Esophagus squamous epithelium (tissue), 5 donors: ENCODE results near the gene UBE2E1. TPM values are rescaled to one million over a fixed set of nuclear protein-coding genes. Genes with fewer than 3 reads are reported as not detected.

Source experiments
- DNase-seq: peaks from one replicate; lab custom pipeline; 2025; lab: John Stamatoyannopoulos, UW
- H3K27ac ChIP-seq, 4 donors: fragments of 200-600 bp; sonication (generic); one replicate each; pipeline ENCODE4 v1.5.1; 2016 to 2019; ENCODE audit warnings: mild to moderate bottlenecking in 1 of 4
- H3K27me3 ChIP-seq, 4 donors: fragments of 200-600 bp; sonication (generic); 1 replicate in 3 of 4; 2 replicates in 1 of 4; pipeline versions ENCODE4 v1.5.1 to v1.6.0; 2017 to 2021; ENCODE audit warnings: antibody characterized with exemption in 1 of 4
- H3K36me3 ChIP-seq, 3 donors: fragments of 200-600 bp; sonication (generic); one replicate each; pipeline ENCODE4 v1.5.1; 2016 to 2019
- H3K4me1 ChIP-seq, 3 donors: fragments of 200-600 bp; sonication (generic); one replicate each; pipeline ENCODE4 v1.5.1; 2017 to 2019
- H3K4me3 ChIP-seq, 4 donors: fragments of 200-600 bp; sonication (generic); 1 replicate in 3 of 4; 2 replicates in 1 of 4; pipeline ENCODE4 v1.5.1; 2016 to 2019; ENCODE audit warnings: mild to moderate bottlenecking in 2 of 4, moderate library complexity in 1 of 4
- H3K9me3 ChIP-seq, 3 donors: fragments of 200-600 bp; sonication (generic); one replicate each; pipeline ENCODE4 v1.5.1; 2016 to 2019
- CTCF ChIP-seq, 6 experiments: fragments of 450-650 bp in 4 of 6; fragments of 200-600 bp in 2 of 6; sonication (generic) in 2 of 6; IDR thresholded peaks; one replicate each; pipeline ENCODE4 v1.5.1; 2016 to 2019; ENCODE audit warnings: antibody characterized with exemption in 6 of 6, mild to moderate bottlenecking in 4 of 6, moderate library complexity in 4 of 6
- POLR2A ChIP-seq, 4 donors: fragments of 450-650 bp; IDR thresholded peaks; one replicate each; pipeline ENCODE4 v1.6.1; 2017; ENCODE audit warnings: antibody characterized with exemption in 4 of 4, mild to moderate bottlenecking in 4 of 4, moderate library complexity in 3 of 4
- WGBS, 2 donors: methylation state at CpG; one replicate each; pipeline ENCODE4 v1.1.5; 2018; 5-methylcytosine and 5-hydroxymethylcytosine counted together
- intact Hi-C: fragments of 100-400 bp; cut with DNase I; formaldehyde crosslinking; loops from one replicate; pipeline ENCODE4 v1.15.0; 2022
- total RNA-seq, 4 donors: library from RNA; depleted of rRNA; stranded (reverse); fragments of >200 nt; gene quantifications; one replicate each; pipeline ENCODE4 v1.1.0, GENCODE V29; 2016
- donor health status: DM: yes; HTN: yes; CAD: no.

Gene UBE2E1
- total RNA-seq, 4 donors from 2014 or later = 83.9 to 115 (median 104) TPM

GRCh38 chr3:23816721-23817120 is 11.0 kb downstream of the UBE2E1 start:
- TF ChIP-seq POLR2A (IDR thresholded peaks at IDR 0.05) = no peak
- no peak for TF ChIP-seq CTCF (IDR thresholded peaks at IDR 0.05)
- intact Hi-C loops = no loop called here
- H3K4me3 ChIP-seq = no peak overlapping the region
- H3K9me3 ChIP-seq = no peaks in the 10 kb centered on the region
- WGBS, 2 donors = 93 to 98% methylated on average over 2 of the region's 2 CpGs
- no peak overlapping the region for H3K27ac ChIP-seq
- H3K27me3 ChIP-seq = no peaks in the 10 kb centered on the region
- H3K36me3 ChIP-seq = peaks cover 0 to 8% (median 0%) of the 10 kb centered on the region in 3 donors
- DNase-seq = no peak
- H3K4me1 ChIP-seq = peaks cover 3 to 34% (median 9%) of the 10 kb centered on the region in 3 donors

- Histone ChIP-seq H3K27me3 (no peaks in the 10 kb centered on the region), H3K9me3 (no peaks in the 10 kb centered on the region), H3K36me3 (peaks cover 0 to 8% (median 0%) of the 10 kb centered on the region in 3 donors), H3K4me1 (peaks cover under 1 to 27% (median 7%) of the 10 kb centered on the region in 3 donors), H3K4me3 (no peak overlapping the region), H3K27ac (no peak overlapping the region)
- TF ChIP-seq POLR2A (IDR thresholded peaks at IDR 0.05) = no peak
- TF ChIP-seq CTCF (IDR thresholded peaks at IDR 0.05) = no peak
- intact Hi-C loops = no loop called here
- no peak for DNase-seq
- WGBS, 2 donors = 90 to 92% methylated on average over 3 of the region's 3 CpGs
Observed at GRCh38 chr3:23817508-23818223, 11.9 kb downstream of the UBE2E1 start.

DNA sequence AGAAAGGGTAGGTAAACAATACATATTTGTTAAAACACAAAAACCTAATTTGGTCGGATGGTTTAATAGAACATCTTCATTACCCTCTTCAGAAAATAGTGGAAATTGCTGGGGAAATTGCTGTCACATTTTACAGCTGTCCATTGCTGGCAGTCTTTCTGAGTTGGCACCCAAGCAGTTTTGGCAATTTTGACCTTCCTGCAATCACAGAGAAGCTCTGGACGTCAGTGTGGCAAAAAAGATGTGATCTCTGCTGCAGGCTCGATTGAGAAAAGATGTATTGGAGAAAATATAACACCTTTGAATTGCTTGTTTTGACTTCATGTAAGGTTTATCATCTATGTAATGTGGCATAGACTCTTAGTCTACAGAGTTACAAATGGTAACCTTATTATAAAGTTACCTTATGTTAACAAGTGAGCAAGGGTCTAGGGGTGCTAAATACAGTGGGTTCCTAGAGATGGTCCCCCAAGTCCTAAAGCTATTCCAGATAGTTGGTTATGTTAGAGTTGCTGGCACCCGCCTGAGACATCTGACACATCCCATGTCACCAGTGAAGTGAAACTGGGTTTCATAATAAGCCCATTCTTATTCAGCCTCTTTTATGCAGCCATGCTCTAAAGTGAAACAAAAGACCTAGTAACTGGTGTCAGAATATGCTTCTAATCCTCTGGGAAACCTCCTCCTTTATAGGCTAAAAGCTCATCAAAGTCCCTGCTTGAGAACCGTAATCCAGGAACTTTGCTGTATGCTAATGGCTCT is 14.0 kb downstream of the UBE2E1 start:
- intact Hi-C loops = no loop called here
- H3K27me3 ChIP-seq = no peaks in the 10 kb centered on the region
- H3K27ac ChIP-seq = no peak overlapping the region
- no peaks in the 10 kb centered on the region for H3K36me3 ChIP-seq
- peaks cover 2 to 44% (median 14%) of the 10 kb centered on the region in 3 donors for H3K4me1 ChIP-seq
- no peak for DNase-seq
- TF ChIP-seq CTCF (IDR thresholded peaks at IDR 0.05) (no peak), POLR2A (IDR thresholded peaks at IDR 0.05) (no peak)
- no peaks in the 10 kb centered on the region for H3K9me3 ChIP-seq
- no peak overlapping the region for H3K4me3 ChIP-seq
- 82 to 84% methylated on average over 5 of the region's 5 CpGs for WGBS, 2 donors

- DNase-seq = no peak
- peaks cover 8 to 55% (median 24%) of the 10 kb centered on the region in 3 donors for H3K4me1 ChIP-seq
- 43 to 84% methylated on average over 1 of the region's 1 CpG for WGBS, 2 donors
Observed at GRCh38 chr3:23820888-23821287, 15.1 kb downstream of the UBE2E1 start.

More at GRCh38 chr3:23820888-23821287, 15.1 kb downstream of the UBE2E1 start:
- intact Hi-C loops = no loop called here
- H3K36me3 ChIP-seq = no peaks in the 10 kb centered on the region
- H3K27me3 ChIP-seq = no peaks in the 10 kb centered on the region
- TF ChIP-seq POLR2A (IDR thresholded peaks at IDR 0.05) (no peak), CTCF (IDR thresholded peaks at IDR 0.05) (no peak)
- H3K4me3 ChIP-seq = no peak overlapping the region
- H3K9me3 ChIP-seq = no peaks in the 10 kb centered on the region
- no peak overlapping the region for H3K27ac ChIP-seq
